ENCODE measurements around the gene DOK6.

Gene DOK6

DNA sequence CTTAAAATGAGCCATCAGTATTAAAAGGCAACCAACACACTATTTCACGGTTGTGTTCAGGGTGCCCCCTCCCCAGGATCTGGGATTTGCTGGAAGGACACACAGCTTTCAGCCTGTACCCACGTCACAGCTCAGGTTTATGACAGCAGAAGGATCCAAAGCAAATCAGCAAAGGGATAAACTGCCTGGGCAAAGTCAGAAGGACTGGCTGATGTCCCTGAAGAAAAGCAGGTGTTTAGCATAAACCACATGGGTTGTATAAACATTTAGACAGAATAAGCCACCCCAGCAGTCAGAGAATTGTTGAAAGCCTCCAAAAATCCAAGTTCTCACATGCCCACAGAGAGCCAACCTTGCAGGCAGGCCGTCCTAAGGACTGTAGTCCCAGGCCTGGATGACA, 483.1 kb downstream of the DOK6 start:
- TF ChIP-seq, protein P1, sequence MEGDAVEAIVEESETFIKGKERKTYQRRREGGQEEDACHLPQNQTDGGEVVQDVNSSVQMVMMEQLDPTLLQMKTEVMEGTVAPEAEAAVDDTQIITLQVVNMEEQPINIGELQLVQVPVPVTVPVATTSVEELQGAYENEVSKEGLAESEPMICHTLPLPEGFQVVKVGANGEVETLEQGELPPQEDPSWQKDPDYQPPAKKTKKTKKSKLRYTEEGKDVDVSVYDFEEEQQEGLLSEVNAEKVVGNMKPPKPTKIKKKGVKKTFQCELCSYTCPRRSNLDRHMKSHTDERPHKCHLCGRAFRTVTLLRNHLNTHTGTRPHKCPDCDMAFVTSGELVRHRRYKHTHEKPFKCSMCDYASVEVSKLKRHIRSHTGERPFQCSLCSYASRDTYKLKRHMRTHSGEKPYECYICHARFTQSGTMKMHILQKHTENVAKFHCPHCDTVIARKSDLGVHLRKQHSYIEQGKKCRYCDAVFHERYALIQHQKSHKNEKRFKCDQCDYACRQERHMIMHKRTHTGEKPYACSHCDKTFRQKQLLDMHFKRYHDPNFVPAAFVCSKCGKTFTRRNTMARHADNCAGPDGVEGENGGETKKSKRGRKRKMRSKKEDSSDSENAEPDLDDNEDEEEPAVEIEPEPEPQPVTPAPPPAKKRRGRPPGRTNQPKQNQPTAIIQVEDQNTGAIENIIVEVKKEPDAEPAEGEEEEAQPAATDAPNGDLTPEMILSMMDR (IDR thresholded peaks at IDR 0.05): no peak

DNA sequence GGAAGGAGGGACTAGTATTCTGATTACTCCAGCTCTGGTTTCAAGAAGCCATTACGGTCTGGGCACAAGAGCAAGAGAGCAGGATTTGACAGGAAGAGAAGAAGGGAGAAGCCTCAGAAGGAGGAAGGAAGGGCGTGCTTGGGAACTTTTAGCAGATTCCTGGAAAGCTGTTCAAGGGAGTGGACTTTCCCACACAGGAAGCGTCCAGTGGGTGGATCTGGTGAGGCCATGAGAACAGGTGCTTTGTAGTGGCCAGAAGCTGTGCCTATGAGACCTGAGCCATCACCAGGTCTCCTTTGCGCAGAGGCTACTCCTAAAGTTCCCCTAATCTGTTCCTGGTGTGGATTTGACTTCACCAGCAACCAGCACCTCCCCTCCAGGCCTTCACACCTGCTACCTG, 484.7 kb downstream of the DOK6 start:
- TF ChIP-seq, protein P1 (IDR thresholded peaks at IDR 0.05): no peak

DNA sequence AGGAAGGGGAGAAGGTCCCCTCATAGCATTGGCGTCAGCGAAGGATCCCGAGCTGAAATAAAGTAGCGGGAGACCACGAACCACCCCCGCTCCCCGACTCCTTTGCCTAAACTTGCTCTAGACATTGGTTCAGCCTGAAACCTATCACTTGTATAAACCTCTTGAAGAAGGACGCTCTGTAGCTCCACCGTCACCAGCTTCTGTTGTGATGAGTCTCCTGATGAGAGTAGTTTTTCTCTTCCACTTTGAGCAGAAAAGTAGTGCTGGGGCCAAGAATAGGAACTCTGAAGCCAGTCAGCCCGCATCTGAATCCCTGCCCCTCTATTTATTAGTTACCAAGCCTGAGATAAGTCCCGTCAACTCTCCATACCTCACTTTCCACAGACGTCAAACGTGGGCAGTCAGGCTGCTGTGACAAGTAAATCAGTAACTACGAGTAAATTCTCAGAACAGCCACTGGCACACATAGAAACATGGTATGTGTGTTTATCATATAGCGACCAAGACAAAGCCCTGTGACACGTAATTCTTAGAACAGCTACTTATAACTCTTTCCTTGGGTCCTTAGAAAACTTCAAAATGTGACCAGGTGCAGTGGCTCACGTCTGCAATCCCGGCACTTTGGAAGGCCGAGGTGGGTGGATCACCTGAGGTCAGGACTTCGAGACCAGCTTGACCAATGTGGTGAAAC, 485.3 kb downstream of the DOK6 start:
- TF ChIP-seq, protein P1 (IDR thresholded peaks at IDR 0.05): no peak

DNA sequence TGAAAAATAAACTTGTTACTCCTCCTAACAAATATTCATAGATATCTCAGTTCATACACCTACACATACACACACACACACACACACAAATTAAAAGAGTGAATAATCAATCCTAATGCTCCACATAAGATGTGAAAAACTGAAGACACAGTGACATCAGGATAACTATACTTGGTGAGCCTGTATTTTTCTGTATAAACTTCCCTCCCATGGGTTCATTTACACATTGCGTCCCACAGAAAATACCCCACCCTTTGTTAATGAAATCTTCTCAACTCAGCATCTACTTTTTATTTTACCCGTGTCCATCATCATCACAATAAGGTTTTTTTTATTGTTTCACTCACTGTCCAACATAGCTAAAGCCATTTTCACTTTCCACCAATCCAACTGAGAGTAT, 486.6 kb downstream of the DOK6 start:
- TF ChIP-seq, protein P1 (IDR thresholded peaks at IDR 0.05): no peak

DNA sequence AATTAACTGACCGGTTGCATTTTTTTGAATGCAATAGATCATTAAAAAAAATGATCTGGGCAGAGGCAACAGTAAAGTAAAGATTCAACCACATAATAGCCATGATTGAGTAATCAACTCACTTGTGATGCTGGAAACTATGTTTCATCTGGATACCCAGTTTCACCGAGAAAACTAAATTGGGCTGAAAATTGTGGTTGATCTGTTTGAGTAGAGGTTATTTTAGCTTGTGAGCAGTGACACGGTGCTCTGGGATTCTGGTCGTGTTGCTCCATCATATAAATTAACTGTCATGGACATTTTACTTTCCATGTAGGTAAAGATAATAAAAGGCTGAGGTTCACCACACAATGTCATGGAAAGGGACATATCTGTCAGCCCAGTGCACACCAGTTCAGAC, 488.3 kb downstream of the DOK6 start:
- TF ChIP-seq, protein P1 (IDR thresholded peaks at IDR 0.05): no peak

DNA sequence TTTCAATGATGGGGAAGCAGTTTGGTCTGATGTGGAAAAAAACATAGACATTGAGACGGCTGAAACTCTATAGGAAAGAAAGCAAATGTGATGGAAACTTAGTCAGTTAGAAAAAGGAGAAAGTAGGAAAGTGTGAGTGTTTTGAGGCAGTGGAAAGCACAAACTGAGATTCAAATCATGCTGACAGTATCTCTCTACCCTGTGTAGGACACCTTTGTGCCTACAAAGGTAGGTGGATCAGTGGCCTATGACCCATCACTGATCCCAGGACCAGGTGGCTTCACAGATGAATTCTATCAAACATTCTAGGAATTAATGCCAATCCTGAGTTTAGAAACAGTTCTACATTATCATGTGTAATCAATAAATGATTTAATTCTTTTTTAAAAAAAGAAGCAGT, 489.9 kb downstream of the DOK6 start:
- TF ChIP-seq, protein P1 (IDR thresholded peaks at IDR 0.05): no peak

DNA sequence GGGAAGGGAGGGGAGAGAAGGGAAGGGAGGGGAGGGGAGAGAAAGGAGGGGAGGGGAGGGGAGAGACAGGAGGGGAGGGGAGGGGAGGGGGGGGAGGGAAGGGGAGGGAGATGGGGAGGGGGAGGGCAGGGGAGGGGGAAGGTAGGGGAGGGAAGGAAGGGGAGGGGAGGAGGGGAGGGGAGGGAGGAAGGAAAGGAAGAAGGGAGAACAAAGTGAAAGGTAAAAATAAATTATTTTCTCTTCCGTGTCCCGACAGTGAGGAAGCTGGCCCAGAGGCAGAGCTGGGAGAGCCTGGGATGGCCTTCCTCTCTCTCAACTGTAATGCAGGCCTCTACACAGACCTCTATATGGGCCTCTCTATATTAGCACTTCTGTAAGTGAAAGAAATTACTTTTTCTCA, 493.8 kb downstream of the DOK6 start:
- TF ChIP-seq, protein P1 (IDR thresholded peaks at IDR 0.05): no peak

Measured in LNCAP (cell line).